Measurements from ENCODE around the gene LRTM2. TPM values are rescaled to one million over a fixed set of nuclear protein-coding genes. Genes with fewer than 3 reads are reported as not detected.

LRTM2 gene
- total RNA-seq, 3 donors from 2014 or later (not counting 1 experiment from before 2014, with no cell fraction given), result not detected

- no peak for DNase-seq
- Mint-ChIP-seq H3K27ac (no peak overlapping the region), H3K36me3 (no peaks in the 10 kb centered on the region), H3K4me1 (no peaks in the 10 kb centered on the region), H3K4me3 (no peak overlapping the region), H3K9me3 (no peaks in the 10 kb centered on the region), H3K27me3 (ENCODE audit: low read depth in 2 of 2) (peaks cover 0 to 3% of the 10 kb centered on the region in 2 donors)
- no peak for ATAC-seq
- no peaks in the 10 kb centered on the region for H3K27me3 ChIP-seq (ENCODE audit: control insufficient read depth, insufficient read depth, low read length)
- H3K9me3 ChIP-seq (ENCODE audit: control insufficient read depth, insufficient read depth, low read length), result no peaks in the 10 kb centered on the region
- 87% methylated on average over 6 of the region's 6 CpGs for WGBS (ENCODE audit: insufficient coverage)
- H3K27ac ChIP-seq (ENCODE audit: low read length), result no peak overlapping the region
- no peaks in the 10 kb centered on the region for H3K36me3 ChIP-seq (ENCODE audit: control insufficient read depth, insufficient read depth, low read length)
- TF ChIP-seq, protein P1, sequence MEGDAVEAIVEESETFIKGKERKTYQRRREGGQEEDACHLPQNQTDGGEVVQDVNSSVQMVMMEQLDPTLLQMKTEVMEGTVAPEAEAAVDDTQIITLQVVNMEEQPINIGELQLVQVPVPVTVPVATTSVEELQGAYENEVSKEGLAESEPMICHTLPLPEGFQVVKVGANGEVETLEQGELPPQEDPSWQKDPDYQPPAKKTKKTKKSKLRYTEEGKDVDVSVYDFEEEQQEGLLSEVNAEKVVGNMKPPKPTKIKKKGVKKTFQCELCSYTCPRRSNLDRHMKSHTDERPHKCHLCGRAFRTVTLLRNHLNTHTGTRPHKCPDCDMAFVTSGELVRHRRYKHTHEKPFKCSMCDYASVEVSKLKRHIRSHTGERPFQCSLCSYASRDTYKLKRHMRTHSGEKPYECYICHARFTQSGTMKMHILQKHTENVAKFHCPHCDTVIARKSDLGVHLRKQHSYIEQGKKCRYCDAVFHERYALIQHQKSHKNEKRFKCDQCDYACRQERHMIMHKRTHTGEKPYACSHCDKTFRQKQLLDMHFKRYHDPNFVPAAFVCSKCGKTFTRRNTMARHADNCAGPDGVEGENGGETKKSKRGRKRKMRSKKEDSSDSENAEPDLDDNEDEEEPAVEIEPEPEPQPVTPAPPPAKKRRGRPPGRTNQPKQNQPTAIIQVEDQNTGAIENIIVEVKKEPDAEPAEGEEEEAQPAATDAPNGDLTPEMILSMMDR (IDR thresholded peaks at IDR 0.05), result no peak
- H3K4me1 ChIP-seq (ENCODE audit: control insufficient read depth, insufficient read depth, low read length), result no peaks in the 10 kb centered on the region
- intact Hi-C loops (cut with micrococcal nuclease), result no loop called here
- no peak overlapping the region for H3K4me3 ChIP-seq (ENCODE audit: low read length)
These were observed 28.4 kb downstream of the LRTM2 start for GRCh38 chr12:1848745-1849144.

GRCh38 chr12:1851151-1851701 is 30.9 kb downstream of the LRTM2 start:
- no peaks in the 10 kb centered on the region for H3K9me3 Mint-ChIP-seq
- 82% methylated on average over 4 of the region's 7 CpGs for WGBS (ENCODE audit: insufficient coverage)
- no peaks in the 10 kb centered on the region for H3K27me3 Mint-ChIP-seq (ENCODE audit: low read depth in 2 of 2)
- H3K36me3 Mint-ChIP-seq, result no peaks in the 10 kb centered on the region
- TF ChIP-seq, protein P1 (IDR thresholded peaks at IDR 0.05), result no peak
- H3K4me1 ChIP-seq (ENCODE audit: control insufficient read depth, insufficient read depth, low read length), result no peaks in the 10 kb centered on the region
- DNase-seq (no peak), ATAC-seq (no peak)
- H3K27me3 ChIP-seq (ENCODE audit: control insufficient read depth, insufficient read depth, low read length), result no peaks in the 10 kb centered on the region
- H3K4me3 ChIP-seq (ENCODE audit: low read length), result no peak overlapping the region
- no peak overlapping the region for H3K27ac ChIP-seq (ENCODE audit: low read length)
- no peak overlapping the region for H3K27ac Mint-ChIP-seq
- intact Hi-C loops (cut with micrococcal nuclease), result no loop called here
- no peak overlapping the region for H3K4me3 Mint-ChIP-seq
- H3K9me3 ChIP-seq (ENCODE audit: control insufficient read depth, insufficient read depth, low read length), result peaks cover 8% of the 10 kb centered on the region
- H3K36me3 ChIP-seq (ENCODE audit: control insufficient read depth, insufficient read depth, low read length), result no peaks in the 10 kb centered on the region
- H3K4me1 Mint-ChIP-seq, result no peaks in the 10 kb centered on the region

- Histone ChIP-seq H3K27ac (ENCODE audit: low read length) (no peak overlapping the region), H3K27me3 (ENCODE audit: control insufficient read depth, insufficient read depth, low read length) (no peaks in the 10 kb centered on the region), H3K36me3 (ENCODE audit: control insufficient read depth, insufficient read depth, low read length) (no peaks in the 10 kb centered on the region), H3K4me1 (ENCODE audit: control insufficient read depth, insufficient read depth, low read length) (no peaks in the 10 kb centered on the region), H3K9me3 (ENCODE audit: control insufficient read depth, insufficient read depth, low read length) (peaks cover 8% of the 10 kb centered on the region), H3K4me3 (ENCODE audit: low read length) (no peak overlapping the region)
- intact Hi-C loops (cut with micrococcal nuclease), result no loop called here
- no peak overlapping the region for H3K4me3 Mint-ChIP-seq
- no peak overlapping the region for H3K27ac Mint-ChIP-seq
- ATAC-seq (no peak), DNase-seq (no peak)
- WGBS (ENCODE audit: insufficient coverage), result no CpG with 5 or more reads among the region's 1 CpG
- peaks cover 0 to 8% of the 10 kb centered on the region in 2 donors for H3K27me3 Mint-ChIP-seq (ENCODE audit: low read depth in 2 of 2)
- no peaks in the 10 kb centered on the region for H3K9me3 Mint-ChIP-seq
- H3K36me3 Mint-ChIP-seq, result no peaks in the 10 kb centered on the region
- H3K4me1 Mint-ChIP-seq, result no peaks in the 10 kb centered on the region
- TF ChIP-seq, protein P1 (IDR thresholded peaks at IDR 0.05), result no peak
These were observed 31.7 kb downstream of the LRTM2 start for GRCh38 chr12:1852076-1852475.

GRCh38 chr12:1853716-1854115 is 33.4 kb downstream of the LRTM2 start:
- TF ChIP-seq, protein P1 (IDR thresholded peaks at IDR 0.05), result no peak
- no peak overlapping the region for H3K4me3 Mint-ChIP-seq
- peaks cover 8% of the 10 kb centered on the region for H3K9me3 ChIP-seq (ENCODE audit: control insufficient read depth, insufficient read depth, low read length)
- H3K36me3 ChIP-seq (ENCODE audit: control insufficient read depth, insufficient read depth, low read length), result no peaks in the 10 kb centered on the region
- DNase-seq (no peak), ATAC-seq (no peak)
- H3K27me3 Mint-ChIP-seq (ENCODE audit: low read depth in 2 of 2), result peaks cover 0 to 12% of the 10 kb centered on the region in 2 donors
- H3K4me1 ChIP-seq (ENCODE audit: control insufficient read depth, insufficient read depth, low read length), result no peaks in the 10 kb centered on the region
- WGBS (ENCODE audit: insufficient coverage), result 81% methylated on average over 8 of the region's 8 CpGs
- H3K4me3 ChIP-seq (ENCODE audit: low read length), result no peak overlapping the region
- no peaks in the 10 kb centered on the region for H3K9me3 Mint-ChIP-seq
- H3K36me3 Mint-ChIP-seq, result no peaks in the 10 kb centered on the region
- no peaks in the 10 kb centered on the region for H3K27me3 ChIP-seq (ENCODE audit: control insufficient read depth, insufficient read depth, low read length)
- no peaks in the 10 kb centered on the region for H3K4me1 Mint-ChIP-seq
- no peak overlapping the region for H3K27ac Mint-ChIP-seq
- no peak overlapping the region for H3K27ac ChIP-seq (ENCODE audit: low read length)
- intact Hi-C loops (cut with micrococcal nuclease), result no loop called here
